IMR-90 (cell line): Measurements from ENCODE around the gene RTN4IP1. TPM values are rescaled to one million over a fixed set of nuclear protein-coding genes. Genes with fewer than 3 reads are reported as not detected.

Source experiments
- ATAC-seq: fragments of 200-7000 bp; cut with Tn5 transposase; 2 replicates; pipeline ENCODE4 v1.9.1; 2020; ENCODE audit warnings: low read depth, mild to moderate bottlenecking, moderate library complexity
- BruUV-seq: library from RNA; stranded (reverse); fragments of 400-500 nt; replicated peaks from 2 replicates; lab custom pipeline; 2021; lab: Mats Ljungman, UMichigan
- CTCF ChIA-PET: fragments of 300-600 bp; formaldehyde crosslinking; extraction: SDS; loops from one replicate; lab custom pipeline; 2021; ENCODE audit warnings: antibody characterized with exemption; lab: Yijun Ruan, JAX
- POLR2A ChIA-PET: fragments of 300-600 bp; sonication (Branson Sonifier 250); formaldehyde crosslinking; loops from one replicate; lab custom pipeline; 2022; ENCODE audit warnings: antibody characterized with exemption; ENCODE audit not compliant: unreplicated experiment; lab: Charles Lee
- DNase-seq: peaks from one replicate; pipeline ENCODE4 v3.0.0; 2013
- H2AFZ ChIP-seq: replicated peaks from 2 replicates; pipeline ENCODE3; 2013; ENCODE audit warnings: low read length, mild to moderate bottlenecking; ENCODE audit not compliant: poor library complexity
- H2AK5ac ChIP-seq: 2 replicates; pipeline ENCODE4 v1.6.1; 2013; ENCODE audit warnings: low read depth, low read length, inconsistent platforms
- H2AK9ac ChIP-seq: replicated peaks from 2 replicates; pipeline ENCODE3; 2013; ENCODE audit warnings: mild to moderate bottlenecking, low read depth, low read length, moderate library complexity; ENCODE audit not compliant: poor library complexity
- H2BK120ac ChIP-seq: 2 replicates; pipeline ENCODE4 v1.6.1; 2013; ENCODE audit warnings: low read depth, low read length, inconsistent platforms
- H2BK15ac ChIP-seq: 3 replicates; pipeline ENCODE4 v1.6.1; 2013; ENCODE audit warnings: low read depth, low read length, inconsistent platforms
- H2BK20ac ChIP-seq: 2 replicates; pipeline ENCODE4 v1.6.1; 2013; ENCODE audit warnings: low read depth, mild to moderate bottlenecking, inconsistent platforms, low read length, moderate library complexity
- H2BK5ac ChIP-seq: 2 replicates; pipeline ENCODE4 v1.6.1; 2013; ENCODE audit warnings: mild to moderate bottlenecking, low read depth, low read length, inconsistent platforms; ENCODE audit not compliant: poor library complexity, severe bottlenecking
- H3K14ac ChIP-seq: replicated peaks from 2 replicates; pipeline ENCODE4 v1.6.1; 2013; ENCODE audit warnings: low read depth, low read length, inconsistent platforms
- H3K18ac ChIP-seq: 2 replicates; pipeline ENCODE4 v1.6.1; 2013; ENCODE audit warnings: low read depth, low read length, control low read depth
- H3K23ac ChIP-seq: 2 replicates; pipeline ENCODE4 v1.6.1; 2013; ENCODE audit warnings: low read depth, low read length, inconsistent platforms
- H3K27ac ChIP-seq: 2 replicates; pipeline ENCODE4 v1.5.1; 2013; ENCODE audit warnings: mild to moderate bottlenecking, control low read depth, low read length; ENCODE audit not compliant: insufficient read depth
- H3K27me3 ChIP-seq: 2 replicates; pipeline ENCODE4 v1.6.1; 2013; ENCODE audit warnings: low read length; ENCODE audit not compliant: control insufficient read depth, insufficient read depth
- H3K36me3 ChIP-seq: 2 replicates; pipeline ENCODE4 v1.6.1; 2013; ENCODE audit warnings: low read length, mixed read lengths; ENCODE audit not compliant: control insufficient read depth, insufficient read depth
- H3K4ac ChIP-seq: 2 replicates; pipeline ENCODE4 v1.6.1; 2013; ENCODE audit warnings: low read depth, low read length, inconsistent platforms
- H3K4me1 ChIP-seq: 2 replicates; pipeline ENCODE4 v1.6.1; 2013; ENCODE audit warnings: low read length, mixed read lengths; ENCODE audit not compliant: control insufficient read depth, insufficient read depth
- H3K4me2 ChIP-seq: 2 replicates; pipeline ENCODE4 v1.6.1; 2013; ENCODE audit warnings: low read depth, mild to moderate bottlenecking, control low read depth, low read length, moderate library complexity
- H3K4me3 ChIP-seq: 2 replicates; pipeline ENCODE4 v1.5.1; 2013; ENCODE audit warnings: low read depth, mild to moderate bottlenecking, control low read depth, low read length, moderate library complexity; ENCODE audit not compliant: insufficient read depth
- H3K56ac ChIP-seq: 2 replicates; pipeline ENCODE4 v1.6.1; 2013; ENCODE audit warnings: low read length, inconsistent platforms; ENCODE audit not compliant: insufficient read depth; ENCODE audit errors: extremely low read depth
- H3K79me1 ChIP-seq, 2 experiments: 2 replicates each; pipeline ENCODE4 v1.6.1; 2013; ENCODE audit warnings: low read length in 2 of 2, inconsistent platforms in 1 of 2, low read depth in 1 of 2
- H3K9ac ChIP-seq: 2 replicates; pipeline ENCODE4 v1.6.1; 2013; ENCODE audit warnings: low read depth, low read length, control low read depth
- H3K9me1 ChIP-seq: 2 replicates; pipeline ENCODE4 v1.6.1; 2013; ENCODE audit warnings: low read length, inconsistent platforms; ENCODE audit not compliant: insufficient read depth
- H3K9me3 ChIP-seq: 2 replicates; pipeline ENCODE4 v1.6.1; 2013; ENCODE audit warnings: low read length; ENCODE audit not compliant: control insufficient read depth, insufficient read depth
- H4K20me1 ChIP-seq: 2 replicates; pipeline ENCODE4 v1.6.1; 2013; ENCODE audit warnings: low read length, inconsistent platforms; ENCODE audit not compliant: insufficient read depth
- H4K5ac ChIP-seq: 2 replicates; pipeline ENCODE4 v1.6.1; 2013; ENCODE audit warnings: mild to moderate bottlenecking, low read depth, low read length, control low read depth
- H4K8ac ChIP-seq, 2 experiments: 2 replicates each; pipeline ENCODE4 v1.6.1; 2013; ENCODE audit warnings: low read depth in 2 of 2, low read length in 2 of 2, control low read depth in 1 of 2, inconsistent platforms in 1 of 2
- H4K91ac ChIP-seq: 2 replicates; pipeline ENCODE4 v1.6.1; 2013; ENCODE audit warnings: low read depth, low read length, inconsistent platforms; ENCODE audit not compliant: insufficient read depth
- BHLHE40 ChIP-seq: fragments of 150-350 bp; IDR thresholded peaks from 2 replicates; pipeline ENCODE4 v1.6.1; 2016; ENCODE audit warnings: mild to moderate bottlenecking, low read depth, low read length
- CEBPB ChIP-seq: IDR thresholded peaks from 2 replicates; pipeline ENCODE4 v1.6.1; 2012; ENCODE audit warnings: low read depth, low read length, improper control_type of control experiment
- CHD1 ChIP-seq: IDR thresholded peaks from 2 replicates; pipeline ENCODE4 v1.6.1; 2012; ENCODE audit warnings: low read depth, low read length, improper control_type of control experiment
- CTCF ChIP-seq: conservative IDR thresholded peaks from 2 replicates; pipeline ENCODE4 v1.5.1; 2012; ENCODE audit warnings: mild to moderate bottlenecking, low read depth, low read length, improper control_type of control experiment
- ELK1 ChIP-seq: fragments of 150-350 bp; IDR thresholded peaks from 2 replicates; pipeline ENCODE4 v1.6.1; 2016; ENCODE audit warnings: low read depth, mild to moderate bottlenecking, low read length, moderate library complexity, borderline replicate concordance
- FOS ChIP-seq: fragments of 150-350 bp; IDR thresholded peaks from 2 replicates; pipeline ENCODE4 v1.6.1; 2016; ENCODE audit warnings: low read depth, low read length
- MAFK ChIP-seq: IDR thresholded peaks from 2 replicates; pipeline ENCODE4 v1.6.1; 2012; ENCODE audit warnings: low read depth, low read length, improper control_type of control experiment
- MAZ ChIP-seq: IDR thresholded peaks from 2 replicates; pipeline ENCODE4 v1.6.1; 2012; ENCODE audit warnings: low read depth, mild to moderate bottlenecking, low read length, improper control_type of control experiment, moderate library complexity, borderline replicate concordance
- MXI1 ChIP-seq: IDR thresholded peaks from 2 replicates; pipeline ENCODE4 v1.6.1; 2012; ENCODE audit warnings: low read depth, mild to moderate bottlenecking, low read length, moderate library complexity, borderline replicate concordance
- NFE2L2 ChIP-seq: fragments of 150-350 bp; IDR thresholded peaks from 2 replicates; pipeline ENCODE4 v1.6.1; 2016; ENCODE audit warnings: low read depth, mild to moderate bottlenecking, low read length
- POLR2A ChIP-seq: IDR thresholded peaks from 2 replicates; pipeline ENCODE4 v1.6.1; 2012; ENCODE audit warnings: mild to moderate bottlenecking, low read depth, low read length
- RAD21 ChIP-seq: IDR thresholded peaks from 2 replicates; pipeline ENCODE4 v1.6.1; 2012; ENCODE audit warnings: low read length, improper control_type of control experiment
- RCOR1 ChIP-seq: IDR thresholded peaks from 2 replicates; pipeline ENCODE4 v1.6.1; 2012; ENCODE audit warnings: mild to moderate bottlenecking, low read length, improper control_type of control experiment; ENCODE audit not compliant: insufficient replicate concordance
- RFX5 ChIP-seq: IDR thresholded peaks from 2 replicates; pipeline ENCODE4 v1.8.0; 2012; ENCODE audit warnings: low read depth, mild to moderate bottlenecking, low read length, moderate library complexity
- SMC3 ChIP-seq: fragments of 150-350 bp; IDR thresholded peaks from 2 replicates; pipeline ENCODE4 v1.6.1; 2016; ENCODE audit warnings: low read depth, mild to moderate bottlenecking, antibody characterized with exemption, low read length, moderate library complexity
- USF2 ChIP-seq: fragments of 150-350 bp; IDR thresholded peaks from 2 replicates; pipeline ENCODE4 v1.6.1; 2017; ENCODE audit warnings: mild to moderate bottlenecking, antibody characterized with exemption, low read length, low read depth
- WGBS, 2 experiments: methylation state at CpG; one replicate each; pipeline versions ENCODE4 v1.1.5 to v1.1.7; 2013; ENCODE audit warnings: missing lambda C conversion rate in 2 of 2; ENCODE audit not compliant: insufficient read length in 1 of 2; ENCODE audit errors: extremely low coverage in 2 of 2; 5-methylcytosine and 5-hydroxymethylcytosine counted together
- dilution Hi-C: fragments of 300-500 bp; cut with HindIII; formaldehyde crosslinking; loops from one replicate; pipeline ENCODE4 v1.14.3; 2018; ENCODE audit warnings: low sequenced_read_pairs; ENCODE audit not compliant: unreplicated experiment
- in situ Hi-C: fragments of 300-500 bp; cut with MboI; formaldehyde crosslinking; loops from 3 replicates; pipeline ENCODE4 v1.14.3; 2019; ENCODE audit warnings: low sequenced_read_pairs, inconsistent platforms, mixed read lengths
- intact Hi-C: fragments of 100-400 bp; cut with micrococcal nuclease; formaldehyde crosslinking; loops from 2 replicates; pipeline ENCODE4 v1.10.0; 2022
- polyA plus RNA-seq, 3 experiments: library from polyadenylated mRNA; depleted of rRNA; stranded (reverse); fragments of >200 nt; gene quantifications; 2 replicates each; pipeline ENCODE4 v1.2.3, GENCODE V29; 2012; ENCODE audit warnings: low replicate concordance in 1 of 3
- total RNA-seq: library from RNA; depleted of rRNA; stranded (reverse); fragments of >200 nt; gene quantifications from 2 replicates; pipeline ENCODE4 v1.2.3, GENCODE V29; 2012

The RTN4IP1 gene
- total and polyA plus RNA-seq, 2 of the 4 experiments (the other 2 are of a cell fraction) = 5.7 to 9.9 TPM

GRCh38 chr6:106671651-106672050, 42.4 kb upstream of the RTN4IP1 start:
- Histone ChIP-seq H3K56ac (no peak overlapping the region), H2BK15ac (no peak overlapping the region), H2BK5ac (no peak overlapping the region), H3K4me3 (no peak overlapping the region), H2BK120ac (no peak overlapping the region), H2AK9ac (no peak overlapping the region), H4K5ac (no peak overlapping the region), H2AK5ac (no peak overlapping the region), H4K91ac (no peak overlapping the region), H3K4me2 (no peak overlapping the region), H3K9ac (no peak overlapping the region), H2BK20ac (no peak overlapping the region), H3K9me1 (no peaks in the 10 kb centered on the region), H2AFZ (no peak overlapping the region), H4K20me1 (no peaks in the 10 kb centered on the region), H3K18ac (no peak overlapping the region), H3K27me3 (no peaks in the 10 kb centered on the region), H3K79me1 (no peaks in the 10 kb centered on the region), H3K4me1 (no peaks in the 10 kb centered on the region), H3K9me3 (no peaks in the 10 kb centered on the region), H4K8ac (no peak overlapping the region), H3K23ac (no peak overlapping the region), H3K14ac (no peak overlapping the region), H3K27ac (no peak overlapping the region), H3K4ac (no peak overlapping the region), H3K36me3 (no peaks in the 10 kb centered on the region)
- DNase-seq = no peak
- dilution Hi-C loops (no loop called here), intact Hi-C loops (no loop called here), in situ Hi-C loops (no loop called here)
- no CpG with 5 or more reads among the region's 3 CpGs for WGBS, 2 experiments
- no peak for TF ChIP-seq SMC3
- TF ChIP-seq NFE2L2 = no peak
- no peak for TF ChIP-seq MAZ
- no peak for TF ChIP-seq USF2
- TF ChIP-seq RCOR1 = no peak
- no peak for TF ChIP-seq BHLHE40
- no peak for TF ChIP-seq POLR2A
- no peak for TF ChIP-seq MAFK
- no peak for TF ChIP-seq RFX5
- no peak for TF ChIP-seq FOS
- TF ChIP-seq ELK1 = no peak
- TF ChIP-seq MXI1 = no peak
- TF ChIP-seq CEBPB = no peak
- TF ChIP-seq CTCF = no peak
- TF ChIP-seq RAD21 = no peak
- TF ChIP-seq CHD1 = no peak
- ChIA-PET POLR2A (no interaction called here), CTCF (no interaction called here)
- no TSS peak for BruUV-seq
- no peak for ATAC-seq
